H1 (cell line): ENCODE results near the gene MSI2. TPM values are rescaled to one million over a fixed set of nuclear protein-coding genes. Genes with fewer than 3 reads are reported as not detected.

Experiments
- CBX5 ChIP-seq: fragments of 300-800, 300-1000 bp; sonication (generic); IDR thresholded peaks from 2 replicates; pipeline ENCODE4 v1.7.1; 2016; ENCODE audit warnings: antibody characterized with exemption, low read length, low read depth
- CHD2 ChIP-seq: IDR thresholded peaks from 2 replicates; pipeline ENCODE4 v1.6.1; 2012; ENCODE audit warnings: low read length, improper control_type of control experiment
- HDAC6 ChIP-seq: IDR thresholded peaks from one replicate; pipeline ENCODE4 v1.7.1; 2012; ENCODE audit warnings: low read depth, mild to moderate bottlenecking, inconsistent platforms, low read length, moderate library complexity
- KDM4A ChIP-seq: IDR thresholded peaks from one replicate; pipeline ENCODE4 v1.7.1; 2012; ENCODE audit warnings: low read depth, mild to moderate bottlenecking, moderate library complexity, low read length, inconsistent platforms; ENCODE audit not compliant: severe bottlenecking
- MAFK ChIP-seq: IDR thresholded peaks from 2 replicates; pipeline ENCODE4 v1.6.1; 2012; ENCODE audit warnings: low read depth, mild to moderate bottlenecking, improper control_type of control experiment, low read length
- SAP30 ChIP-seq: fragments of 300-600 bp; sonication (generic); IDR thresholded peaks from 2 replicates; pipeline ENCODE4 v1.7.1; 2012; ENCODE audit warnings: low read length, moderate library complexity, mild to moderate bottlenecking, inconsistent platforms; ENCODE audit not compliant: insufficient read depth, insufficient replicate concordance
- SIRT6 ChIP-seq: IDR thresholded peaks from one replicate; pipeline ENCODE4 v1.7.1; 2012; ENCODE audit warnings: low read length, inconsistent platforms
- TEAD4 ChIP-seq: IDR thresholded peaks from 2 replicates; pipeline ENCODE4 v1.6.1; 2012; ENCODE audit warnings: low read depth, low read length, inconsistent platforms, mixed read lengths
- polyA plus RNA-seq, 7 experiments: library from polyadenylated mRNA; depleted of rRNA in 3 of 7; stranded (reverse) in 5 of 7; unstranded in 2 of 7; fragments of >200 nt in 5 of 7; fragments of 200-250 nt in 2 of 7; gene quantifications; 1 replicate in 5 of 7; 2 replicates in 1 of 7; 4 replicates in 1 of 7; pipeline versions ENCODE4 v1.2.1 to v1.2.3, GENCODE V29; 2011 to 2013; ENCODE audit warnings: missing spikeins in 2 of 7, mixed read lengths in 2 of 7
- total RNA-seq: library from RNA; stranded (reverse); fragmentation: NEBNext Ultra II Directional; extraction: Animal tissue kit (Norgen Biotek cat#: 25700); gene quantifications from 2 replicates; pipeline ENCODE4 v1.2.1, GENCODE V29; 2021

MSI2 gene
- total and polyA plus RNA-seq, 2 of the 8 experiments (the other 6 are each of a cell fraction or from before 2014, with no cell fraction given), result 36.7 to 80.6 TPM

- TF ChIP-seq HDAC6, result no peak
- no peak for TF ChIP-seq CHD2
- no peak for TF ChIP-seq CBX5
- no peak for TF ChIP-seq TEAD4
- no peak for TF ChIP-seq MAFK
- TF ChIP-seq SIRT6, result no peak
- TF ChIP-seq SAP30, result no peak
- no peak for TF ChIP-seq KDM4A
Observed at GRCh38 chr17:57648720-57649119, 392.4 kb downstream of the MSI2 start (continued).
